D721Med (cell line): ENCODE data around the gene CCDC86.

ENCODE experiments used
- DNase-seq: peaks from one replicate; pipeline ENCODE4 v3.0.0; 2011; ENCODE audit warnings: low spot score; ENCODE audit not compliant: insufficient read length
- FAIRE-seq: peaks from 2 replicates; lab custom pipeline; 2011; peaks lifted over from hg19 to GRCh38; lab: Jason Lieb, UNC
- CTCF ChIP-seq: IDR thresholded peaks from 2 replicates; pipeline ENCODE4 v1.5.1; 2012; ENCODE audit warnings: mild to moderate bottlenecking, control low read depth; ENCODE audit not compliant: insufficient read depth; ENCODE audit errors: missing control alignments

CCDC86 gene

GRCh38 chr11:60854140-60854846, 12.4 kb downstream of the CCDC86 start:
- no peak for TF ChIP-seq CTCF
- FAIRE-seq (no peak), DNase-seq (no peak)

- FAIRE-seq, result no peak
Observed at GRCh38 chr11:60854847-60855725, 13.2 kb downstream of the CCDC86 start.

GRCh38 chr11:60855726-60856633, 14.1 kb downstream of the CCDC86 start, which contains the start of gene PTGDR2:
Gene PTGDR2, minus strand, starts transcription at chr11:60855950. Its CDS starts 2,228 bp downstream, at chr11:60853722.
- FAIRE-seq (no peak), DNase-seq (no peak)
- no peak for TF ChIP-seq CTCF

More at GRCh38 chr11:60854847-60855725, 13.2 kb downstream of the CCDC86 start:
- no peak for DNase-seq
- no peak for TF ChIP-seq CTCF

- DNase-seq, result no peak
- no peak for FAIRE-seq
- no peak for TF ChIP-seq CTCF
Observed at GRCh38 chr11:60857378-60858232, 15.7 kb downstream of the CCDC86 start.

- DNase-seq, result no peak
- no peak for TF ChIP-seq CTCF
- FAIRE-seq, result no peak
Observed at GRCh38 chr11:60858236-60858635, 16.3 kb downstream of the CCDC86 start.
